H1 (cell line): ENCODE measurements around the gene AAGAB. TPM values are rescaled to one million over a fixed set of nuclear protein-coding genes. Genes with fewer than 3 reads are reported as not detected.

ENCODE experiments used
- CTCF ChIA-PET: fragments of 300-600 bp; sonication (Branson Sonifier 250); formaldehyde crosslinking; loops from one replicate; lab custom pipeline; 2021; ENCODE audit not compliant: partially characterized antibody; lab: Charles Lee
- POLR2A ChIA-PET: fragments of 300-600 bp; sonication (Branson Sonifier 250); formaldehyde crosslinking; loops from one replicate; lab custom pipeline; 2021; ENCODE audit warnings: inconsistent platforms; ENCODE audit not compliant: partially characterized antibody; lab: Charles Lee
- DNase-seq, 2 experiments: peaks; one replicate each; pipeline versions ENCODE4 v3.0.0 to v3.0.0-alpha.2; 2010 to 2022; ENCODE audit warnings: low spot score in 2 of 2, low read depth in 1 of 2, mixed read lengths in 1 of 2
- FAIRE-seq: peaks from 2 replicates; lab custom pipeline; 2011; peaks lifted over from hg19 to GRCh38; lab: Jason Lieb, UNC
- H2AFZ ChIP-seq: 2 replicates; pipeline ENCODE4 v1.8.1; 2012; ENCODE audit warnings: low read length, inconsistent platforms
- H2AK5ac ChIP-seq: 2 replicates; pipeline ENCODE4 v1.6.1; 2013; ENCODE audit warnings: low read depth, low read length
- H2BK120ac ChIP-seq: replicated peaks from 2 replicates; pipeline ENCODE3; 2013; ENCODE audit warnings: low read depth, low read length, inconsistent platforms
- H2BK12ac ChIP-seq: 2 replicates; pipeline ENCODE4 v1.6.1; 2013; ENCODE audit warnings: low read depth, low read length
- H2BK15ac ChIP-seq: 2 replicates; pipeline ENCODE4 v1.6.1; 2013; ENCODE audit warnings: low read length
- H2BK20ac ChIP-seq: 2 replicates; pipeline ENCODE4 v1.6.1; 2013; ENCODE audit warnings: low read length
- H2BK5ac ChIP-seq: 2 replicates; pipeline ENCODE4 v1.6.1; 2013; ENCODE audit warnings: low read depth, low read length
- H3K14ac ChIP-seq: 2 replicates; pipeline ENCODE4 v1.6.1; 2013; ENCODE audit warnings: inconsistent platforms; ENCODE audit not compliant: insufficient read length
- H3K18ac ChIP-seq: 2 replicates; pipeline ENCODE4 v1.6.1; 2013; ENCODE audit warnings: low read length; ENCODE audit errors: extremely low read depth
- H3K23ac ChIP-seq: 2 replicates; pipeline ENCODE4 v1.6.1; 2013; ENCODE audit warnings: inconsistent platforms; ENCODE audit not compliant: insufficient read length
- H3K23me2 ChIP-seq: 2 replicates; pipeline ENCODE4 v1.6.1; 2013; ENCODE audit warnings: low read depth, low read length
- H3K27ac ChIP-seq: 2 replicates; pipeline ENCODE4 v1.6.1; 2011; ENCODE audit warnings: low read depth, low read length, inconsistent platforms
- H3K27me3 ChIP-seq, 4 experiments: replicated peaks in 1 of 4; 1 replicate in 1 of 4; 2 replicates in 3 of 4; pipeline versions ENCODE4 v1.6.1 to v1.8.1; 2011 to 2013; ENCODE audit warnings: low read length in 3 of 4, mild to moderate bottlenecking in 3 of 4, inconsistent platforms in 2 of 4, mixed read lengths in 2 of 4, moderate library complexity in 1 of 4; ENCODE audit not compliant: control insufficient read depth in 3 of 4, insufficient read depth in 3 of 4; ENCODE audit errors: extremely low read depth in 1 of 4
- H3K36me3 ChIP-seq, 4 experiments: 2 replicates each; pipeline versions ENCODE4 v1.6.1 to v1.8.1; 2011 to 2013; ENCODE audit warnings: mild to moderate bottlenecking in 4 of 4, low read length in 3 of 4, moderate library complexity in 2 of 4, control low read depth in 1 of 4, inconsistent platforms in 1 of 4; ENCODE audit not compliant: insufficient read depth in 4 of 4, control insufficient read depth in 2 of 4
- H3K4ac ChIP-seq: replicated peaks from 2 replicates; pipeline ENCODE3; 2013; ENCODE audit warnings: low read length, low read depth, mixed read lengths, inconsistent platforms; ENCODE audit not compliant: insufficient read length
- H3K4me1 ChIP-seq, 4 experiments: replicated peaks in 1 of 4; 1 replicate in 1 of 4; 2 replicates in 3 of 4; pipeline versions ENCODE4 v1.6.1 to v1.8.1; 2011 to 2013; ENCODE audit warnings: low read length in 3 of 4, inconsistent platforms in 2 of 4, mixed read lengths in 1 of 4; ENCODE audit not compliant: insufficient read depth in 4 of 4, control insufficient read depth in 3 of 4
- H3K4me2 ChIP-seq, 2 experiments: 2 replicates each; pipeline versions ENCODE4 v1.6.1 to v1.8.1; 2011 to 2013; ENCODE audit warnings: low read depth in 2 of 2, low read length in 2 of 2, control low read depth in 1 of 2, inconsistent platforms in 1 of 2, mild to moderate bottlenecking in 1 of 2; ENCODE audit not compliant: insufficient read depth in 1 of 2
- H3K4me3 ChIP-seq, 4 experiments: fragments of 200-600, 300-600 bp in 1 of 4; sonication (generic), shearing (Covaris generic), sonication (Bioruptor Twin) in 1 of 4; 2 replicates each; pipeline versions ENCODE4 v1.5.1 to v1.8.1; 2011 to 2016; ENCODE audit warnings: low read length in 4 of 4, low read depth in 3 of 4, control low read depth in 2 of 4, inconsistent platforms in 2 of 4, mild to moderate bottlenecking in 2 of 4, mixed read lengths in 1 of 4, moderate library complexity in 1 of 4; ENCODE audit not compliant: insufficient read depth in 2 of 4; ENCODE audit errors: extremely low read depth in 1 of 4
- H3K56ac ChIP-seq: replicated peaks from 2 replicates; pipeline ENCODE3; 2013; ENCODE audit warnings: low read depth, mild to moderate bottlenecking, mixed read lengths, low read length, inconsistent platforms; ENCODE audit not compliant: insufficient read length
- H3K79me1 ChIP-seq: 2 replicates; pipeline ENCODE4 v1.6.1; 2013; ENCODE audit warnings: low read depth, low read length, control low read depth
- H3K79me2 ChIP-seq, 2 experiments: 2 replicates each; pipeline versions ENCODE4 v1.6.1 to v1.8.1; 2012 to 2013; ENCODE audit warnings: low read length in 2 of 2, mild to moderate bottlenecking in 2 of 2, inconsistent platforms in 1 of 2; ENCODE audit not compliant: insufficient read depth in 2 of 2, control insufficient read depth in 1 of 2
- H3K9ac ChIP-seq, 4 experiments: replicated peaks in 1 of 4; 1 replicate in 1 of 4; 2 replicates in 3 of 4; pipeline versions ENCODE4 v1.6.1 to v1.8.1; 2011 to 2013; ENCODE audit warnings: low read depth in 3 of 4, low read length in 3 of 4, control low read depth in 2 of 4, mild to moderate bottlenecking in 2 of 4, moderate library complexity in 2 of 4, inconsistent platforms in 1 of 4; ENCODE audit errors: extremely low read depth in 1 of 4
- H3K9me3 ChIP-seq, 2 experiments: 2 replicates each; pipeline versions ENCODE4 v1.6.1 to v1.8.1; 2012 to 2013; ENCODE audit warnings: mild to moderate bottlenecking in 2 of 2, moderate library complexity in 2 of 2, control low read depth in 1 of 2, inconsistent platforms in 1 of 2, low read depth in 1 of 2, low read length in 1 of 2, mixed read lengths in 1 of 2; ENCODE audit not compliant: insufficient read depth in 2 of 2
- H4K20me1 ChIP-seq, 2 experiments: replicated peaks in 1 of 2; 2 replicates each; pipeline versions ENCODE3 to v1.8.1; 2011 to 2013; ENCODE audit warnings: inconsistent platforms in 2 of 2, low read length in 2 of 2, mild to moderate bottlenecking in 1 of 2; ENCODE audit not compliant: insufficient read depth in 2 of 2, control insufficient read depth in 1 of 2
- H4K5ac ChIP-seq: 2 replicates; pipeline ENCODE4 v1.6.1; 2013; ENCODE audit warnings: low read length, low read depth, mixed read lengths, inconsistent platforms; ENCODE audit not compliant: insufficient read length
- H4K8ac ChIP-seq: 2 replicates; pipeline ENCODE4 v1.8.0; 2013; ENCODE audit warnings: mild to moderate bottlenecking, moderate library complexity, low read length, inconsistent platforms; ENCODE audit not compliant: insufficient read depth; ENCODE audit errors: extremely low read depth
- H4K91ac ChIP-seq: replicated peaks from 2 replicates; pipeline ENCODE3; 2013; ENCODE audit warnings: low read length, mixed read lengths, inconsistent platforms; ENCODE audit not compliant: insufficient read length
- BCL11A ChIP-seq, 2 experiments: IDR thresholded peaks; one replicate each; pipeline ENCODE4 v1.6.1; 2011; ENCODE audit warnings: low read depth in 2 of 2, low read length in 2 of 2, mild to moderate bottlenecking in 2 of 2
- BRCA1 ChIP-seq: IDR thresholded peaks from 2 replicates; pipeline ENCODE4 v1.6.1; 2012; ENCODE audit warnings: low read depth, low read length, improper control_type of control experiment
- KDM1A ChIP-seq: fragments of 200-600, 300-600 bp; sonication (generic); IDR thresholded peaks from 2 replicates; pipeline ENCODE4 v1.7.1; 2016; ENCODE audit warnings: mild to moderate bottlenecking, low read length, borderline replicate concordance
- NANOG ChIP-seq: IDR thresholded peaks from 2 replicates; pipeline ENCODE4 v1.6.1; 2011; ENCODE audit warnings: low read length, low read depth, mild to moderate bottlenecking, inconsistent platforms; ENCODE audit not compliant: insufficient read depth, poor library complexity, severe bottlenecking
- NRF1 ChIP-seq: IDR thresholded peaks from 2 replicates; pipeline ENCODE4 v1.6.1; 2011; ENCODE audit warnings: mild to moderate bottlenecking, low read depth, low read length, improper control_type of control experiment
- RAD21 ChIP-seq, 2 experiments: IDR thresholded peaks in 1 of 2; conservative IDR thresholded peaks in 1 of 2; 2 replicates each; pipeline ENCODE4 v1.6.1; 2011; ENCODE audit warnings: low read depth in 2 of 2, low read length in 2 of 2, improper control_type of control experiment in 1 of 2, inconsistent platforms in 1 of 2, mild to moderate bottlenecking in 1 of 2, moderate library complexity in 1 of 2
- SRF ChIP-seq: IDR thresholded peaks from 2 replicates; pipeline ENCODE4 v1.6.1; 2011; ENCODE audit warnings: mild to moderate bottlenecking, low read depth, low read length, moderate library complexity
- TEAD4 ChIP-seq: IDR thresholded peaks from 2 replicates; pipeline ENCODE4 v1.6.1; 2012; ENCODE audit warnings: low read depth, low read length, inconsistent platforms, mixed read lengths
- WGBS, 2 experiments: shearing (Covaris generic) in 1 of 2; methylation state at CpG; one replicate each; pipeline versions ENCODE4 v1.1.6 to v1.1.7; 2013 to 2015; ENCODE audit warnings: low lambda C conversion rate in 2 of 2, mixed read lengths in 2 of 2, inconsistent platforms in 1 of 2, low coverage in 1 of 2, missing lambda C conversion rate in 1 of 2; ENCODE audit not compliant: insufficient replicate concordance in 2 of 2, insufficient coverage in 1 of 2, insufficient read length in 1 of 2; ENCODE audit errors: extremely low coverage in 1 of 2, missing lambda C conversion rate in 1 of 2; 5-methylcytosine and 5-hydroxymethylcytosine counted together
- polyA plus RNA-seq, 7 experiments: library from polyadenylated mRNA; depleted of rRNA in 3 of 7; stranded (reverse) in 5 of 7; unstranded in 2 of 7; fragments of >200 nt in 5 of 7; fragments of 200-250 nt in 2 of 7; gene quantifications; 1 replicate in 5 of 7; 2 replicates in 1 of 7; 4 replicates in 1 of 7; pipeline versions ENCODE4 v1.2.1 to v1.2.3, GENCODE V29; 2011 to 2013; ENCODE audit warnings: missing spikeins in 2 of 7, mixed read lengths in 2 of 7
- total RNA-seq: library from RNA; stranded (reverse); fragmentation: NEBNext Ultra II Directional; extraction: Animal tissue kit (Norgen Biotek cat#: 25700); gene quantifications from 2 replicates; pipeline ENCODE4 v1.2.1, GENCODE V29; 2021

AAGAB gene
- total and polyA plus RNA-seq, 2 of the 8 experiments (the other 6 are each of a cell fraction or from before 2014, with no cell fraction given): 20.1 to 45.9 TPM

- 93% methylated on average over 8 of the region's 8 CpGs; no CpG with 5 or more reads in 1 of the 2 experiments for WGBS, 2 experiments
- no peak for FAIRE-seq
- CTCF ChIA-PET: interaction anchor here (1.2 to 2.7 kb wide), 2 partner anchors 10 to 51 kb away, joined by 3 to 10 read pairs; no protein-coding TSS in a partner anchor
Observed at GRCh38 chr15:67188551-67189218, 65.8 kb downstream of the AAGAB start.

More at GRCh38 chr15:67188551-67189218, 65.8 kb downstream of the AAGAB start:
- H2BK12ac ChIP-seq: no peak overlapping the region
- no peaks in the 10 kb centered on the region for H3K9me3 ChIP-seq
- H2AK5ac ChIP-seq: no peak overlapping the region
- no peak overlapping the region for H3K4ac ChIP-seq
- H2BK20ac ChIP-seq: no peak overlapping the region
- H3K23ac ChIP-seq: no peak overlapping the region
- no peak overlapping the region for H4K91ac ChIP-seq
- DNase-seq: no peak
- H3K9ac ChIP-seq: no peak overlapping the region
- TF ChIP-seq RAD21 (IDR thresholded peaks at IDR 0.05 in 1 of 2, conservative IDR thresholded peaks at IDR 0.05 in 1 of 2; ENCODE audit: low read depth in 2 of 2, low read length in 2 of 2): no peak
- no peak for TF ChIP-seq BCL11A (IDR thresholded peaks at IDR 0.05; ENCODE audit: low read depth in 2 of 2, low read length in 2 of 2)
- TF ChIP-seq NRF1: no peak
- no peak for TF ChIP-seq KDM1A
- no peak for TF ChIP-seq TEAD4
- no peak for TF ChIP-seq BRCA1
- no peak for TF ChIP-seq SRF
- no peak for TF ChIP-seq NANOG
- H3K4me1 ChIP-seq: no peaks in the 10 kb centered on the region
- H3K27me3 ChIP-seq: no peaks in the 10 kb centered on the region
- no peak overlapping the region for H2BK5ac ChIP-seq
- H3K4me2 ChIP-seq: no peak overlapping the region
- H3K27ac ChIP-seq: no peak overlapping the region
- H3K18ac ChIP-seq: no peak overlapping the region
- no peaks in the 10 kb centered on the region for H3K23me2 ChIP-seq
- no peak overlapping the region for H4K5ac ChIP-seq
- H3K56ac ChIP-seq: no peak overlapping the region
- H3K79me2 ChIP-seq: no peaks in the 10 kb centered on the region
- peaks cover 0 to 2% of the 10 kb centered on the region in 2 experiments for H4K20me1 ChIP-seq
- 0 out of 2 replicates have a peak overlapping the region, but pooled peaks have one; percentile 59 for H4K8ac ChIP-seq
- H2AFZ ChIP-seq: no peak overlapping the region
- H3K4me3 ChIP-seq: no peak overlapping the region
- H3K14ac ChIP-seq: no peak overlapping the region
- no peak overlapping the region for H2BK15ac ChIP-seq
- POLR2A ChIA-PET: interaction anchor here (1.4 kb wide), 1 partner anchor 10 kb away, joined by 4 read pairs; no protein-coding TSS in a partner anchor
- H3K79me1 ChIP-seq: no peaks in the 10 kb centered on the region
- H3K36me3 ChIP-seq: peaks cover 0 to 15% (median 4%) of the 10 kb centered on the region in 4 experiments; a peak in 7 of 8 replicates
- no peak overlapping the region for H2BK120ac ChIP-seq
